ENCODE results near the gene AP4S1. TPM values are rescaled to one million over a fixed set of nuclear protein-coding genes. Genes with fewer than 3 reads are reported as not detected.

Gene AP4S1
- total RNA-seq, 1 donor from 2014 or later, result 7.1 TPM

DNA sequence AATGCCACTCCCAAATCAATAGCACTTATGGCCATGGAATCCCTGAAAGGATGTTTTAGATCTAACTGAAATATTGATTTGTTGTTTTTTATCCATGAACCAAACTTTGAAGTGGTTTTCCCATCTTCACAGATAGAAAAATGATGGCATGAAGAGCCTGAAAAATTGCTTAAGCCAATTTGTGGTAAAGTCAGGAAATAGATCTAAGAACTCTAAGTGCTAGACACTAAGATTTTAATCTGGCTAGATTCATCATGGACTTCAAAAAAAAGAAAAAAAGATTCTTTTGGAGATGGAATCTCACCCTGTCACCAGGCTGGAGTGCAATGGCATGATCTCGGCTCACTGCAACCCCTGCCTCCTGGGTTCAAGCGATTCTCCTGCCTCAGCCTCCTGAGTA, 45.7 kb downstream of the AP4S1 start:
- Histone ChIP-seq H3K4me3 (no peak overlapping the region), H3K36me3 (no peaks in the 10 kb centered on the region), H3K27me3 (no peaks in the 10 kb centered on the region), H3K9me3 (no peaks in the 10 kb centered on the region), H3K4me1 (peaks cover 7% of the 10 kb centered on the region), H3K27ac (no peak overlapping the region)
- TF ChIP-seq, protein P1, sequence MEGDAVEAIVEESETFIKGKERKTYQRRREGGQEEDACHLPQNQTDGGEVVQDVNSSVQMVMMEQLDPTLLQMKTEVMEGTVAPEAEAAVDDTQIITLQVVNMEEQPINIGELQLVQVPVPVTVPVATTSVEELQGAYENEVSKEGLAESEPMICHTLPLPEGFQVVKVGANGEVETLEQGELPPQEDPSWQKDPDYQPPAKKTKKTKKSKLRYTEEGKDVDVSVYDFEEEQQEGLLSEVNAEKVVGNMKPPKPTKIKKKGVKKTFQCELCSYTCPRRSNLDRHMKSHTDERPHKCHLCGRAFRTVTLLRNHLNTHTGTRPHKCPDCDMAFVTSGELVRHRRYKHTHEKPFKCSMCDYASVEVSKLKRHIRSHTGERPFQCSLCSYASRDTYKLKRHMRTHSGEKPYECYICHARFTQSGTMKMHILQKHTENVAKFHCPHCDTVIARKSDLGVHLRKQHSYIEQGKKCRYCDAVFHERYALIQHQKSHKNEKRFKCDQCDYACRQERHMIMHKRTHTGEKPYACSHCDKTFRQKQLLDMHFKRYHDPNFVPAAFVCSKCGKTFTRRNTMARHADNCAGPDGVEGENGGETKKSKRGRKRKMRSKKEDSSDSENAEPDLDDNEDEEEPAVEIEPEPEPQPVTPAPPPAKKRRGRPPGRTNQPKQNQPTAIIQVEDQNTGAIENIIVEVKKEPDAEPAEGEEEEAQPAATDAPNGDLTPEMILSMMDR (IDR thresholded peaks at IDR 0.05), result no peak
- intact Hi-C loops (cut with DNase I), result loop anchor here (10.0 kb wide), 1 partner anchor 46 kb away; the partner anchor contains the start of genes AP4S1 and STRN3
- DNase-seq, result no peak
- ATAC-seq, result no peak

DNA sequence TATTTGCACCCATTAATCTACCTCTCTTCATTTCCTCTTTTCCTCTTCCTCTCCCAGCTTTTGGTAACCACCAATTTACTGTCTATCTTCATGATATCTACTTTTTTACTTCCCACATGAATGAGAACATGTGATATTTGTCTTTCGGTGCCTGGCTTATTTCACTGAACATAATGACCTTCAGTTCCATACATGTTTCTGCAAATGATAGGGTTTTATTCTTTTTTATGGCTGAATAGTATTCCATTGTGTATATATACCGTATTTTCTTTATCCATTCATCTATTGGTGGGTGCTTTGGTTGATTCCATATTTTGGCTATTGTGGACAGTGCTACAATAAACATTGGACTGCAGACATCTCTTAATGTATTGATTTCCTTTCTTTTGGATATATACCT, 49.7 kb downstream of the AP4S1 start:
- H3K4me1 ChIP-seq, result no peaks in the 10 kb centered on the region
- TF ChIP-seq, protein P1 (IDR thresholded peaks at IDR 0.05), result no peak
- intact Hi-C loops (cut with DNase I), result loop anchor here (10.0 kb wide), 1 partner anchor 50 kb away; the partner anchor contains the start of genes AP4S1 and STRN3
- H3K27ac ChIP-seq, result no peak overlapping the region
- no peaks in the 10 kb centered on the region for H3K27me3 ChIP-seq
- H3K9me3 ChIP-seq, result no peaks in the 10 kb centered on the region
- DNase-seq, result no peak
- no peak overlapping the region for H3K4me3 ChIP-seq
- no peak for ATAC-seq
- H3K36me3 ChIP-seq, result no peaks in the 10 kb centered on the region

DNA sequence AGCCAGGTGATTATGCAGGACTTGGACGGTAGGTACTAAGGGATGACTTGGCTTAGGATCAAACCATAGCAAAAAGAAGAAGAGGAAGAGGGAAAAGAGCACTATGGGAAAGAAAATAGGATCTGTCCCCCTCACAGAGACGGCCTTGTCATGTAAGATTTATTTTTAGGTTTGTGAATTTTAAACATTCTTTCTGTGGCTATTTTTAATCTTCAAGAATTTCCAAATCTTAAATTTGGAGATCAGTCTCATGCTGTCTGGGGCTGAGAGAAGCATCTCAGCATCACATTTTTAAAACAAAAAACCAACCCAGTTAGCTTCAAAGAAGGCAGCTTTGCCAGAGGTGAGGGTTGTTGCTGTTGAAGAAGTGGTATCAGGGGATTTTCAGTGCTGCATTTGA, 53.3 kb downstream of the AP4S1 start:
- Histone ChIP-seq H3K27ac (no peak overlapping the region), H3K4me1 (no peaks in the 10 kb centered on the region), H3K9me3 (no peaks in the 10 kb centered on the region), H3K4me3 (no peak overlapping the region), H3K36me3 (peaks cover 9% of the 10 kb centered on the region), H3K27me3 (no peaks in the 10 kb centered on the region)
- no peak for DNase-seq
- TF ChIP-seq, protein P1 (IDR thresholded peaks at IDR 0.05), result no peak
- intact Hi-C loops (cut with DNase I), result loop anchor here (10.0 kb wide), 1 partner anchor 54 kb away; the partner anchor contains the start of genes AP4S1 and STRN3
- ATAC-seq, result no peak

DNA sequence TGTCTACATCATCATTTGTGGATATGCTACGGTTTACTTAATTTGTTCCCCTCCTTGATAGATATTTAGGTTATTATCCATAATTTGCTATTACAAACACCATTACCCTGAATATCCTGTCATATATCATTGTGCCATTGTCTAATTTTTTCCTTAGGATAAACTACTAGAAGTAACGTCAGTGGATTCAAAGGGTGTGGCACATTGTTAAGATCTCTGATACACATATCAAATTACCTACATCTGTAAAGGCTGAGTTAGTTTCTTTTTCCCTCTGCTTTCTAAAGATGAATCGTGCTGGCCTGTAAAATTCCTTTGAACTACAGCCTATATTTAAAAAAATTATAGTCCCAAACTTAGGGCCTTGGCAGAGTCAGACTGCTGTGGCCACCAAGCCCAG, 54.6 kb downstream of the AP4S1 start:
- Histone ChIP-seq H3K27ac (no peak overlapping the region), H3K4me3 (no peak overlapping the region), H3K4me1 (no peaks in the 10 kb centered on the region), H3K27me3 (no peaks in the 10 kb centered on the region), H3K36me3 (peaks cover 14% of the 10 kb centered on the region), H3K9me3 (no peaks in the 10 kb centered on the region)
- ATAC-seq (no peak), DNase-seq (no peak)
- TF ChIP-seq, protein P1 (IDR thresholded peaks at IDR 0.05), result no peak
- intact Hi-C loops (cut with DNase I), result loop anchor here (10.0 kb wide), 1 partner anchor 95 kb away; no protein-coding TSS in a partner anchor

DNA sequence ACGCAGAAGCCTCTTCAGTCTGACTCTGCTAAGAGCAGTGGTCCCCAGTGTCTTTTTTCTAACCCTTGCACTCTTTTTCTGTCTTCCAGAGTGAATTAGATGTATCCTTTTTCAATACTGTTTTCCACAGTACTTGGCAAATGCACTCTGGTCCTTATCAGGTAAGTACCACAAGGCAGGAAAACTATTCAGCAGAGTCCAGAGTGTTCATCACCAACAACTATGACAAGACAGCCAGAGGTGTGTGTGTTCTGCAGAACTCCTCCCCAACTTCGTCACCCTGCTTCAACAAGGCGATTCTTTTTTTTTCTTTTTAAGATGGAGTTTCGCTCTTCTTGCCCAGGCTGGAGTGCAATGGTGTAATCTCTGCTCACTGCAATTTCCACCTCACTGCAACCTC, 55.0 kb downstream of the AP4S1 start:
- DNase-seq (no peak), ATAC-seq (no peak)
- Histone ChIP-seq H3K4me3 (no peak overlapping the region), H3K9me3 (no peaks in the 10 kb centered on the region), H3K27me3 (no peaks in the 10 kb centered on the region), H3K4me1 (no peaks in the 10 kb centered on the region), H3K36me3 (peaks cover 14% of the 10 kb centered on the region), H3K27ac (no peak overlapping the region)
- TF ChIP-seq, protein P1 (IDR thresholded peaks at IDR 0.05), result no peak
- intact Hi-C loops (cut with DNase I), result loop anchor here (10.0 kb wide), 1 partner anchor 96 kb away; no protein-coding TSS in a partner anchor

DNA sequence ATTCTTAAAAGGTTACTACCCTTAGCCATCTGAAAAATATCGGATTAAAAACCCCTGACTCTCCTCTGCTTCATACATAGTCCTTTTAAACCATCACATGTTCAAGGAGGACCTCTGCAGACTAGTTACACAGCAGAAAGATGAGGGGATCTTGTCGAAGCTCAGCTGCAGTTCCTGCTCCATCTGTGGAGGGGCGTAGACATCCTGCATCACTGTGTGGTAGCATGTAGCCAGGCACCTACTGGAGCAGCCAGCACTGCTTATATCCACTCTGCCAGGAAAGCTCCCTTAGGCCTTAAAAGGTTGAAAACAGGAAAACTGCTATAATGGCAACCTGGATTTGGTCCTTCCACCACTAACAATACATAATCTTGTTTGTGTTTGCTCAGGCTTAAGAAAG, 58.3 kb downstream of the AP4S1 start:
- H3K36me3 ChIP-seq, result peaks cover 14% of the 10 kb centered on the region
- ATAC-seq, result no peak
- H3K27me3 ChIP-seq, result no peaks in the 10 kb centered on the region
- DNase-seq, result no peak
- H3K9me3 ChIP-seq, result no peaks in the 10 kb centered on the region
- intact Hi-C loops (cut with DNase I), result loop anchor here (10.0 kb wide), 1 partner anchor 99 kb away; no protein-coding TSS in a partner anchor
- no peaks in the 10 kb centered on the region for H3K4me1 ChIP-seq
- H3K4me3 ChIP-seq, result no peak overlapping the region
- TF ChIP-seq, protein P1 (IDR thresholded peaks at IDR 0.05), result no peak
- H3K27ac ChIP-seq, result no peak overlapping the region

Measured in upper lobe of right lung (tissue), 1 donor.